ENCODE data around the gene HSDL2. TPM values are rescaled to one million over a fixed set of nuclear protein-coding genes. Genes with fewer than 3 reads are reported as not detected.

HSDL2 gene
- total RNA-seq, 1 donor from 2014 or later = 4.8 TPM

GRCh38 chr9:112477330-112477729, 97.4 kb downstream of the HSDL2 start:
- Mint-ChIP-seq H3K27ac (ENCODE audit: unreplicated experiment) (no peak overlapping the region), H3K4me1 (ENCODE audit: low read depth, unreplicated experiment) (peaks cover 3% of the 10 kb centered on the region), H3K27me3 (ENCODE audit: unreplicated experiment) (no peaks in the 10 kb centered on the region), H3K36me3 (ENCODE audit: unreplicated experiment) (peaks cover 5% of the 10 kb centered on the region), H3K4me3 (ENCODE audit: unreplicated experiment) (no peak overlapping the region), H3K9me3 (ENCODE audit: unreplicated experiment) (peaks cover 2% of the 10 kb centered on the region)
- DNase-seq = no peak
- TF ChIP-seq CTCF (IDR thresholded peaks at IDR 0.05; ENCODE audit: partially characterized antibody, unreplicated experiment) = no peak

- Mint-ChIP-seq H3K27me3 (ENCODE audit: unreplicated experiment) (no peaks in the 10 kb centered on the region), H3K4me3 (ENCODE audit: unreplicated experiment) (no peak overlapping the region), H3K4me1 (ENCODE audit: low read depth, unreplicated experiment) (no peaks in the 10 kb centered on the region), H3K36me3 (ENCODE audit: unreplicated experiment) (peaks cover 5% of the 10 kb centered on the region), H3K27ac (ENCODE audit: unreplicated experiment) (no peak overlapping the region), H3K9me3 (ENCODE audit: unreplicated experiment) (peaks cover 2% of the 10 kb centered on the region)
- TF ChIP-seq CTCF (IDR thresholded peaks at IDR 0.05; ENCODE audit: partially characterized antibody, unreplicated experiment) = no peak
- DNase-seq = no peak
Observed at GRCh38 chr9:112479221-112479620, 99.3 kb downstream of the HSDL2 start.

- H3K36me3 Mint-ChIP-seq (ENCODE audit: unreplicated experiment) = no peaks in the 10 kb centered on the region
- TF ChIP-seq CTCF (IDR thresholded peaks at IDR 0.05; ENCODE audit: partially characterized antibody, unreplicated experiment) = no peak
- no peak for DNase-seq
- no peak overlapping the region for H3K27ac Mint-ChIP-seq (ENCODE audit: unreplicated experiment)
- H3K27me3 Mint-ChIP-seq (ENCODE audit: unreplicated experiment) = peaks cover 8% of the 10 kb centered on the region
- H3K9me3 Mint-ChIP-seq (ENCODE audit: unreplicated experiment) = peaks cover 16% of the 10 kb centered on the region
- peaks cover 9% of the 10 kb centered on the region for H3K4me1 Mint-ChIP-seq (ENCODE audit: low read depth, unreplicated experiment)
- peak overlapping the region; percentile 18 for H3K4me3 Mint-ChIP-seq (ENCODE audit: unreplicated experiment)
Observed at GRCh38 chr9:112484607-112485006, 104.7 kb downstream of the HSDL2 start.

- Mint-ChIP-seq H3K36me3 (ENCODE audit: unreplicated experiment) (no peaks in the 10 kb centered on the region), H3K27me3 (ENCODE audit: unreplicated experiment) (peaks cover 8% of the 10 kb centered on the region), H3K4me1 (ENCODE audit: low read depth, unreplicated experiment) (peaks cover 18% of the 10 kb centered on the region), H3K9me3 (ENCODE audit: unreplicated experiment) (peaks cover 16% of the 10 kb centered on the region), H3K4me3 (ENCODE audit: unreplicated experiment) (peak overlapping the region; percentile 96), H3K27ac (ENCODE audit: unreplicated experiment) (no peak overlapping the region)
- DNase-seq = no peak
- TF ChIP-seq CTCF (IDR thresholded peaks at IDR 0.05; ENCODE audit: partially characterized antibody, unreplicated experiment) = no peak
Observed at GRCh38 chr9:112485574-112485973, 105.7 kb downstream of the HSDL2 start.

- Mint-ChIP-seq H3K4me3 (ENCODE audit: unreplicated experiment) (peak within 1 kb of the TSS; percentile 98), H3K4me1 (ENCODE audit: low read depth, unreplicated experiment) (peaks cover 23% of the 10 kb centered on the region), H3K36me3 (ENCODE audit: unreplicated experiment) (no peaks in the 10 kb centered on the region)
Observed at GRCh38 chr9:112486221-112487007, 106.5 kb downstream of the HSDL2 start, which contains the start of gene KIAA1958. TSS of gene KIAA1958 (plus strand) at chr9:112486827. CDS start at chr9:112574081, 87,254 bp downstream.

More at GRCh38 chr9:112486221-112487007, 106.5 kb downstream of the HSDL2 start, which contains the start of gene KIAA1958:
- Mint-ChIP-seq H3K27me3 (ENCODE audit: unreplicated experiment) (peaks cover 8% of the 10 kb centered on the region), H3K27ac (ENCODE audit: unreplicated experiment) (peak within 1 kb of the TSS; percentile 90), H3K9me3 (ENCODE audit: unreplicated experiment) (peaks cover 16% of the 10 kb centered on the region)
- DNase-seq = peak; percentile 85
- TF ChIP-seq CTCF (IDR thresholded peaks at IDR 0.05; ENCODE audit: partially characterized antibody, unreplicated experiment) = no peak

Data from glutamatergic neuron (in vitro differentiated cells).